Pancreas (tissue), 10 donors: ENCODE measurements around the gene HOXA11. TPM values are rescaled to one million over a fixed set of nuclear protein-coding genes. Genes with fewer than 3 reads are reported as not detected.

Source experiments
- ATAC-seq, 4 donors: fragments of 200-7000 bp; cut with Tn5 transposase; one replicate each; pipeline versions ENCODE4 v1.8.0 to v1.9.1; 2020; ENCODE audit warnings: mild to moderate bottlenecking in 4 of 4, moderate library complexity in 4 of 4
- DNase-seq, 6 donors: peaks; one replicate each; pipeline ENCODE4 v3.0.0-alpha.2; 2020
- FAIRE-seq: peaks from 2 replicates; lab custom pipeline; 2012; peaks lifted over from hg19 to GRCh38; lab: Jason Lieb, UNC
- H3K27ac ChIP-seq, 4 donors: fragments of 200-600 bp; sonication (generic); 1 replicate in 3 of 4; 2 replicates in 1 of 4; pipeline versions ENCODE4 v1.5.0 to v1.8.0; 2020
- H3K27me3 ChIP-seq, 4 donors: fragments of 200-600 bp; one replicate each; pipeline ENCODE4 v1.8.0; 2021
- H3K36me3 ChIP-seq, 3 donors: fragments of 200-600 bp; sonication (generic) in 1 of 3; one replicate each; pipeline versions ENCODE4 v1.5.0 to v1.8.0; 2020 to 2021
- H3K4me1 ChIP-seq, 3 donors: fragments of 200-600 bp; one replicate each; pipeline ENCODE4 v1.8.0; 2021
- H3K4me3 ChIP-seq, 4 donors: fragments of 200-600 bp; sonication (generic) in 2 of 4; one replicate each; pipeline versions ENCODE4 v1.5.0 to v1.8.0; 2020 to 2021
- H3K9me3 ChIP-seq, 4 donors: fragments of 200-600 bp; one replicate each; pipeline ENCODE4 v1.8.0; 2021
- WGBS, 2 donors: extraction: QIAGEN DNeasy Blood & Tissue Kit; methylation state at CpG; one replicate each; pipeline ENCODE4 v1.1.7; 2013; 5-methylcytosine and 5-hydroxymethylcytosine counted together
- intact Hi-C, 3 donors: fragments of 100-400 bp; cut with DNase I; formaldehyde crosslinking; loops; one replicate each; pipeline versions ENCODE4 v1.11.1 to v1.14.2; 2022
- polyA plus RNA-seq, 2 donors: library from polyadenylated mRNA; stranded (reverse); fragments of 200-250 nt; gene quantifications; one replicate each; pipeline ENCODE4 v1.2.3, GENCODE V29; 2013
- total RNA-seq, 6 donors: library from RNA; stranded (reverse); fragmentation: NEBNext Ultra II Directional in 4 of 6; extraction: Animal tissue kit (Norgen Biotek cat#: 25700) in 4 of 6; gene quantifications; one replicate each; pipeline versions ENCODE4 v1.2.1 to v1.2.4, GENCODE V29; 2021 to 2023
- TF ChIP-seq, protein P1 (sequence below), 4 donors: fragments of 200-600 bp; sonication (generic) in 3 of 4; IDR thresholded peaks; one replicate each; pipeline versions ENCODE4 v1.5.0 to v1.8.0; 2021; ENCODE audit warnings: antibody characterized with exemption in 4 of 4
- donor health status: healthy with polysubstance abuse.
- donor health status: DM: no; HTN: no; CAD: no; lungs with moderate emphysema.
- donor health status: DM: no; HTN: no; CAD: no.
- donor health status: control.
- donor health status: control.
- donor health status: Bipolar disorder and iron deficiency.
- donor health status: DM: yes; HTN: yes; CAD: no.
- donor health status: DM: no; HTN: no; CAD: no.
- donor health status: DM: no; HTN: no; CAD: no.
- donor health status: DM: yes; HTN: yes; CAD: no.

The HOXA11 gene
- total and polyA plus RNA-seq, 8 donors, result not detected

DNA sequence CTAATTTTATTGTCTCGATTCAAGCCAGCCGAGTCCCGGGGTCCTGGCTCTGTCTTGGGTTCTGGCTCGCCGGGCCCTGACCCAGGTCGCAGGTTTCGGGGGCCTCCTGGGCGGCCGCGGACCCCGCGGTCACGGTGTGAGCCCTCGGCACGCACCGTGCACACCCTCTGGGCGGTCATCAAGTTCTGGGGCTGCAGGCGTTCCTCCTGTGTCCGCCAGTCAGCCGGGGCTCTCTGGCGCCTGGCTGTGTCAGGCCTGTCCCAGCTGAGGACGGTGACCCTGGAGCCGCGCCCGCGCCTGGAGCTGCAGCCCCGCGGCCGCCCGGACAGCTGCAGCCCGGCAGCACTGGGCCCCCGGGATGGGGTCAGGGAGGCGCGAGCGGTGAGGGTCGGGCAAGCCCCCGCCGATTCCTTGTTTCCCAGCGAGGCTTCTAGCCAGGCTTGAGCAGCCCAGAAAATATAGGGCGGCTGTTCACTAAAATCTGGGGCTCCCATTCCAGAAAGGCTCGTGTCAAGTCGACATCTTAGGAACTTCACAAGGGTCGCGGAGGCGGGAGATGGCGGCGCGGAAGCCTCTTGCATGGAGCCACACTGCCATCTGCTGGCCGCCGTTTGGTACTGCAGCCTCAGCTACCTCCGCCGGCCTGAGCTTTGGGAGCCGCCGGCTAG, 24.4 kb downstream of the HOXA11 start:
- peaks cover 0 to 7% (median 5%) of the 10 kb centered on the region in 3 donors for H3K4me1 ChIP-seq
- H3K27ac ChIP-seq, result no peak overlapping the region
- intact Hi-C loops, result no loop called here
- H3K9me3 ChIP-seq, result no peaks in the 10 kb centered on the region
- 2% methylated on average over 54 of the region's 54 CpGs for WGBS, 2 donors
- H3K27me3 ChIP-seq, result peaks cover 13 to 74% (median 29%) of the 10 kb centered on the region in 4 donors
- ATAC-seq (peak; percentile 86 to 94 (median 91)), DNase-seq (peak; percentile 61 to 98 (median 88)), FAIRE-seq (no peak)
- no peaks in the 10 kb centered on the region for H3K36me3 ChIP-seq
- peak overlapping the region; percentile 29 to 82 (median 62) for H3K4me3 ChIP-seq
- TF ChIP-seq, protein P1, sequence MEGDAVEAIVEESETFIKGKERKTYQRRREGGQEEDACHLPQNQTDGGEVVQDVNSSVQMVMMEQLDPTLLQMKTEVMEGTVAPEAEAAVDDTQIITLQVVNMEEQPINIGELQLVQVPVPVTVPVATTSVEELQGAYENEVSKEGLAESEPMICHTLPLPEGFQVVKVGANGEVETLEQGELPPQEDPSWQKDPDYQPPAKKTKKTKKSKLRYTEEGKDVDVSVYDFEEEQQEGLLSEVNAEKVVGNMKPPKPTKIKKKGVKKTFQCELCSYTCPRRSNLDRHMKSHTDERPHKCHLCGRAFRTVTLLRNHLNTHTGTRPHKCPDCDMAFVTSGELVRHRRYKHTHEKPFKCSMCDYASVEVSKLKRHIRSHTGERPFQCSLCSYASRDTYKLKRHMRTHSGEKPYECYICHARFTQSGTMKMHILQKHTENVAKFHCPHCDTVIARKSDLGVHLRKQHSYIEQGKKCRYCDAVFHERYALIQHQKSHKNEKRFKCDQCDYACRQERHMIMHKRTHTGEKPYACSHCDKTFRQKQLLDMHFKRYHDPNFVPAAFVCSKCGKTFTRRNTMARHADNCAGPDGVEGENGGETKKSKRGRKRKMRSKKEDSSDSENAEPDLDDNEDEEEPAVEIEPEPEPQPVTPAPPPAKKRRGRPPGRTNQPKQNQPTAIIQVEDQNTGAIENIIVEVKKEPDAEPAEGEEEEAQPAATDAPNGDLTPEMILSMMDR (IDR thresholded peaks at IDR 0.05), result peak; percentile 99 to 100 (median 100)

DNA sequence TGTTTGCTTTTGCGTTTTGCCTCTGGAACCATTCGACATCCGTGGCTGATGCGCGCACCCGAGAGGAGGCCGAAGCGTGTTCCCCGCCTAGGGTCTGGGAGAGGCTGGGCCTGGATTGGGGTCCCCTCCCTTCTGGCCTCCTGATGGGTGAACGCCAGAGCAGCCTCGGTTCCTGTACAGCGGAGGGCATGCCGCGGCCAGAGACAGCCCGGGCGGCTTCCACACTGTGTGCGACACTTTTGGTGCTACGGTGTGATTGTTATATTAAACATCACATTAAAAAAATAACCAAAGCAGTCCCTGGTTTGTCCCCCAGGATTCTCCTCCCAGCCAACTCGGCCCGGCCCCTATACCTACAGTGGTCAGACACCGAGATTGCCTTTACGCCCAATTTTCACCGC, 24.9 kb downstream of the HOXA11 start:
- FAIRE-seq, result no peak
- Histone ChIP-seq H3K4me3 (peak overlapping the region; percentile 29 to 82 (median 62)), H3K27me3 (peaks cover 13 to 74% (median 29%) of the 10 kb centered on the region in 4 donors), H3K36me3 (no peaks in the 10 kb centered on the region), H3K27ac (no peak overlapping the region), H3K9me3 (no peaks in the 10 kb centered on the region), H3K4me1 (peaks cover 0 to 7% (median 5%) of the 10 kb centered on the region in 3 donors)
- 20 to 24% methylated on average over 23 of the region's 23 CpGs for WGBS, 2 donors
- intact Hi-C loops, result no loop called here
- ATAC-seq, result peak; percentile 5 to 19 (median 9)
- TF ChIP-seq, protein P1 (IDR thresholded peaks at IDR 0.05), result no peak
- peak in 3 of 6 donors; percentile 23 to 65 (median 57) for DNase-seq

GRCh38 chr7:27159266-27160144, 25.5 kb downstream of the HOXA11 start:
- peaks cover 0 to 5% (median 5%) of the 10 kb centered on the region in 3 donors for H3K4me1 ChIP-seq
- peaks cover 14 to 74% (median 30%) of the 10 kb centered on the region in 4 donors for H3K27me3 ChIP-seq
- peak in 3 of 6 donors; percentile 5 to 52 (median 23) for DNase-seq
- FAIRE-seq, result no peak
- no peak overlapping the region for H3K27ac ChIP-seq
- no peaks in the 10 kb centered on the region for H3K36me3 ChIP-seq
- TF ChIP-seq, protein P1 (IDR thresholded peaks at IDR 0.05), result no peak
- 43 to 49% methylated on average over 27 of the region's 27 CpGs for WGBS, 2 donors
- H3K9me3 ChIP-seq, result no peaks in the 10 kb centered on the region
- intact Hi-C loops, result loop anchor here in 1 of 3 donors (10.0 kb wide), 1 partner anchor 1305 kb away; no protein-coding TSS in a partner anchor
- no peak for ATAC-seq
- no peak overlapping the region for H3K4me3 ChIP-seq

DNA sequence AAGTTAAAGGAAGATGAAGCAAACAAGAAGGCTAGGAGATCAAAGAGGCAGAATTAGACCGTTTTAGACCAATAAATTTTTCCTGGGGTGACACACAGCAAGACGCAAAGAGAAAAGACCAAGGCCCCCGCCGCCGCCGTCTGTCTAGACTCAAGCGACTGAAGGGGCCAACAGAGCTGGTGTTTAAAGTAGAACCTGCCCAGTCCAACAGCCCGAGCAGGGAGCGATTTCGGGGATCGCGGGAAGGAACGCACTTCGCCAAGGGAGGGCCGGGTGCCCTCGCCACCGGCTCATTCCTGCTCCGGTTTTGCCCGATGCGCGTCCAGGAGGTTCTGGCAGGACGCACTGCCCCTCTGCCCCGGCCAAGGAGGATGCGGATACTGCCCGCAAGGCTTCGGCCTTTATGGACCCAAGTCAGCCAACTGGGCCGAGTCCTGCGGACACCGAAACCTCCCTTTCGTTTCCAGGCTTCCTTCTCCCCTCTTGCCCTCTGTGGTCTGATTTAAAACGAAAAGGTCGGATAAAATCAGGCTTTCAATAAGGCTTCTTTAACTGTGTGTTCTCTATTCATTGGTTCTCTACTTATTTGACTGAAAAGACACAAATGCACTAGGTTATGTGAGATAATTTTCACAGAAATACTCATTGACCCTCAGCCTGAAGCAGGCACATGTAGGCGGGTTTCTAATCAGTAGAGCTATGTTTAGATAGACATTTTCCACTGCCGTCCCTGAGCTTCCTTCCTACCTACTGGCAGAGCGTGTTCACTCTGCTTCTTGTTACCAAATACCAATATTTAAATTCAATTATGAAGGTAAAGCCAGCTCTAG, 26.4 kb downstream of the HOXA11 start:
- TF ChIP-seq, protein P1 (IDR thresholded peaks at IDR 0.05), result no peak
- ATAC-seq (no peak), FAIRE-seq (no peak), DNase-seq (peak in 4 of 6 donors; percentile 6 to 58 (median 28))
- WGBS, 2 donors, result 18 to 19% methylated on average over 35 of the region's 35 CpGs
- no peaks in the 10 kb centered on the region for H3K36me3 ChIP-seq
- peaks cover 15 to 74% (median 35%) of the 10 kb centered on the region in 4 donors for H3K27me3 ChIP-seq
- intact Hi-C loops, result loop anchor here in 1 of 3 donors (10.0 kb wide), 1 partner anchor 1304 kb away; no protein-coding TSS in a partner anchor
- H3K4me3 ChIP-seq, result no peak overlapping the region
- no peaks in the 10 kb centered on the region for H3K9me3 ChIP-seq
- H3K4me1 ChIP-seq, result peaks cover 0 to 5% (median 4%) of the 10 kb centered on the region in 3 donors
- H3K27ac ChIP-seq, result no peak overlapping the region
